Liver (tissue), 9 donors: ENCODE measurements around the gene ARID4A. TPM values are rescaled to one million over a fixed set of nuclear protein-coding genes. Genes with fewer than 3 reads are reported as not detected.
A peak's percentile ranks its signal among the peaks of the same experiment; 100 is the strongest.

Experiments
- DNase-seq: peaks from one replicate; pipeline ENCODE4 v3.0.0-alpha.2; 2017; ENCODE audit warnings: low spot score
- H3K27ac ChIP-seq, 2 donors: one replicate each; pipeline ENCODE4 v1.7.0; 2013; ENCODE audit warnings: inconsistent platforms in 2 of 2, low read length in 2 of 2, control low read depth in 1 of 2, low read depth in 1 of 2, mild to moderate bottlenecking in 1 of 2
- H3K27me3 ChIP-seq, 4 donors: one replicate each; pipeline versions ENCODE4 v1.6.1 to v1.7.0; 2013; ENCODE audit warnings: low read length in 3 of 4, inconsistent platforms in 1 of 4, mild to moderate bottlenecking in 1 of 4, moderate library complexity in 1 of 4; ENCODE audit not compliant: control insufficient read depth in 4 of 4, insufficient read depth in 4 of 4
- H3K36me3 ChIP-seq, 4 donors: one replicate each; pipeline versions ENCODE4 v1.6.1 to v1.7.0; 2013; ENCODE audit warnings: low read length in 3 of 4, mild to moderate bottlenecking in 3 of 4, low read depth in 1 of 4, moderate library complexity in 1 of 4; ENCODE audit not compliant: control insufficient read depth in 4 of 4, insufficient read depth in 3 of 4
- H3K4me1 ChIP-seq, 4 donors: one replicate each; pipeline versions ENCODE4 v1.6.1 to v1.7.0; 2013; ENCODE audit warnings: low read length in 3 of 4, mild to moderate bottlenecking in 3 of 4, moderate library complexity in 1 of 4; ENCODE audit not compliant: control insufficient read depth in 4 of 4, insufficient read depth in 4 of 4
- H3K4me3 ChIP-seq, 3 donors: one replicate each; pipeline versions ENCODE4 v1.6.1 to v1.7.0; 2013; ENCODE audit warnings: low read length in 3 of 3, control low read depth in 1 of 3, low read depth in 1 of 3, mild to moderate bottlenecking in 1 of 3
- H3K9ac ChIP-seq, 2 donors: one replicate each; pipeline ENCODE4 v1.7.0; 2013; ENCODE audit warnings: low read length in 2 of 2, mild to moderate bottlenecking in 2 of 2, moderate library complexity in 2 of 2, control low read depth in 1 of 2, low read depth in 1 of 2
- H3K9me3 ChIP-seq, 4 donors: one replicate each; pipeline versions ENCODE4 v1.6.1 to v1.7.0; 2013; ENCODE audit warnings: low read length in 3 of 4; ENCODE audit not compliant: control insufficient read depth in 4 of 4
- FOXA2 ChIP-seq: IDR thresholded peaks from 2 replicates; pipeline ENCODE4 v1.6.1; 2016; ENCODE audit warnings: antibody characterized with exemption
- GABPA ChIP-seq, 2 donors: IDR thresholded peaks in 1 of 2; conservative IDR thresholded peaks in 1 of 2; 2 replicates each; pipeline ENCODE4 v1.6.1; 2016; ENCODE audit warnings: antibody characterized with exemption in 2 of 2, mild to moderate bottlenecking in 1 of 2, moderate library complexity in 1 of 2
- JUND ChIP-seq, 2 donors: IDR thresholded peaks; 2 replicates each; pipeline ENCODE4 v1.6.1; 2016; ENCODE audit warnings: antibody characterized with exemption in 2 of 2
- NR2F2 ChIP-seq: IDR thresholded peaks from 2 replicates; pipeline ENCODE4 v1.6.1; 2016; ENCODE audit warnings: antibody characterized with exemption
- RAD21 ChIP-seq, 2 donors: IDR thresholded peaks; 2 replicates each; pipeline ENCODE4 v1.6.1; 2016; ENCODE audit warnings: antibody characterized with exemption in 2 of 2, mild to moderate bottlenecking in 2 of 2
- TAF1 ChIP-seq: conservative IDR thresholded peaks from 2 replicates; pipeline ENCODE4 v1.6.1; 2016; ENCODE audit warnings: antibody characterized with exemption, mild to moderate bottlenecking
- YY1 ChIP-seq: IDR thresholded peaks from 2 replicates; pipeline ENCODE4 v1.6.1; 2016; ENCODE audit warnings: antibody characterized with exemption, mild to moderate bottlenecking
- WGBS: extraction: QIAGEN DNeasy Blood & Tissue Kit; methylation state at CpG from one replicate; pipeline ENCODE4 v1.1.7; 2013; 5-methylcytosine and 5-hydroxymethylcytosine counted together
- polyA plus RNA-seq, 2 donors: library from polyadenylated mRNA; stranded (reverse) in 1 of 2; unstranded in 1 of 2; fragments of 200-250 nt in 1 of 2; fragments of >200 nt in 1 of 2; fragmentation: Nextera tagmentation in 1 of 2; extraction: Ambion mirVana in 1 of 2; gene quantifications; one replicate each; pipeline versions ENCODE4 v1.2.1 to v1.2.3, GENCODE V29; 2013 to 2015
- total RNA-seq, 2 donors: library from RNA; depleted of rRNA; stranded (reverse); fragments of >200 nt; gene quantifications; one replicate each; pipeline ENCODE4 v1.2.3, GENCODE V29; 2014
- TF ChIP-seq, protein P1 (sequence below): fragments of 150-350 bp; IDR thresholded peaks from 2 replicates; pipeline ENCODE4 v1.5.1; 2017; ENCODE audit warnings: improper control_type of control experiment, low read depth, low read length; ENCODE audit not compliant: missing input control
- TF ChIP-seq, protein P2 (sequence below): IDR thresholded peaks from 2 replicates; pipeline ENCODE4 v1.6.1; 2016; ENCODE audit warnings: antibody characterized with exemption, mild to moderate bottlenecking
- TF ChIP-seq, protein P3 (sequence below): IDR thresholded peaks from 2 replicates; pipeline ENCODE4 v1.6.1; 2016; ENCODE audit warnings: antibody characterized with exemption
- donor health status: healthy.
- donor health status: healthy.
- donor health status: healthy.
- donor health status: healthy.
- donor health status: healthy.

ARID4A gene
- total and polyA plus RNA-seq, 4 donors = 3.8 to 26.9 (median 12.0) TPM

DNA sequence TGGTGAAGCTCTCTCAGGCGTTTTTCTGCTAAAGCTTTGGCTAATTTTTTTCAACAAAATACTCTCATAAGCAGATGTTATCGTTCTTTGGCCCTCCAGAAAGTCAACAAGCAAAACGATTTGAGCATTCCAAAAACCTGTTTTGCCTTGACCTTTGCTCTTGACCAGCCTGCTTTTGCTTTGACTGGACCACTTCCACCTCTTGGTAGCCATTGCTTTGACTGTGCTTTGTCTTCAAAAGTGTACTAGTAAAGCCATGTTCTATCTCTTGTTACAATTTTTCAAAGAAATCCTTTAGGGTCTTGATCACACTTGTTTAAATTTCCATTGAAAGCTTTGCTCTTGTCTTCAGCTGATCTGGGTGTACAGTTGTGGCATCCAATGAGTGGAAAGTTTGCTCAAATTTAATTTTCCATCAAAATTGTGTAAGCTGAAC, 10.7 kb upstream of the ARID4A start (continued):
- TF ChIP-seq, protein P1, sequence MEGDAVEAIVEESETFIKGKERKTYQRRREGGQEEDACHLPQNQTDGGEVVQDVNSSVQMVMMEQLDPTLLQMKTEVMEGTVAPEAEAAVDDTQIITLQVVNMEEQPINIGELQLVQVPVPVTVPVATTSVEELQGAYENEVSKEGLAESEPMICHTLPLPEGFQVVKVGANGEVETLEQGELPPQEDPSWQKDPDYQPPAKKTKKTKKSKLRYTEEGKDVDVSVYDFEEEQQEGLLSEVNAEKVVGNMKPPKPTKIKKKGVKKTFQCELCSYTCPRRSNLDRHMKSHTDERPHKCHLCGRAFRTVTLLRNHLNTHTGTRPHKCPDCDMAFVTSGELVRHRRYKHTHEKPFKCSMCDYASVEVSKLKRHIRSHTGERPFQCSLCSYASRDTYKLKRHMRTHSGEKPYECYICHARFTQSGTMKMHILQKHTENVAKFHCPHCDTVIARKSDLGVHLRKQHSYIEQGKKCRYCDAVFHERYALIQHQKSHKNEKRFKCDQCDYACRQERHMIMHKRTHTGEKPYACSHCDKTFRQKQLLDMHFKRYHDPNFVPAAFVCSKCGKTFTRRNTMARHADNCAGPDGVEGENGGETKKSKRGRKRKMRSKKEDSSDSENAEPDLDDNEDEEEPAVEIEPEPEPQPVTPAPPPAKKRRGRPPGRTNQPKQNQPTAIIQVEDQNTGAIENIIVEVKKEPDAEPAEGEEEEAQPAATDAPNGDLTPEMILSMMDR = no peak
- TF ChIP-seq GABPA (IDR thresholded peaks at IDR 0.05 in 1 of 2, conservative IDR thresholded peaks at IDR 0.05 in 1 of 2) (no peak), TAF1 (no peak), RAD21 (IDR thresholded peaks at IDR 0.05) (peak in 1 of 2 donors; percentile 45), NR2F2 (peak; percentile 73)
- TF ChIP-seq, protein P2, sequence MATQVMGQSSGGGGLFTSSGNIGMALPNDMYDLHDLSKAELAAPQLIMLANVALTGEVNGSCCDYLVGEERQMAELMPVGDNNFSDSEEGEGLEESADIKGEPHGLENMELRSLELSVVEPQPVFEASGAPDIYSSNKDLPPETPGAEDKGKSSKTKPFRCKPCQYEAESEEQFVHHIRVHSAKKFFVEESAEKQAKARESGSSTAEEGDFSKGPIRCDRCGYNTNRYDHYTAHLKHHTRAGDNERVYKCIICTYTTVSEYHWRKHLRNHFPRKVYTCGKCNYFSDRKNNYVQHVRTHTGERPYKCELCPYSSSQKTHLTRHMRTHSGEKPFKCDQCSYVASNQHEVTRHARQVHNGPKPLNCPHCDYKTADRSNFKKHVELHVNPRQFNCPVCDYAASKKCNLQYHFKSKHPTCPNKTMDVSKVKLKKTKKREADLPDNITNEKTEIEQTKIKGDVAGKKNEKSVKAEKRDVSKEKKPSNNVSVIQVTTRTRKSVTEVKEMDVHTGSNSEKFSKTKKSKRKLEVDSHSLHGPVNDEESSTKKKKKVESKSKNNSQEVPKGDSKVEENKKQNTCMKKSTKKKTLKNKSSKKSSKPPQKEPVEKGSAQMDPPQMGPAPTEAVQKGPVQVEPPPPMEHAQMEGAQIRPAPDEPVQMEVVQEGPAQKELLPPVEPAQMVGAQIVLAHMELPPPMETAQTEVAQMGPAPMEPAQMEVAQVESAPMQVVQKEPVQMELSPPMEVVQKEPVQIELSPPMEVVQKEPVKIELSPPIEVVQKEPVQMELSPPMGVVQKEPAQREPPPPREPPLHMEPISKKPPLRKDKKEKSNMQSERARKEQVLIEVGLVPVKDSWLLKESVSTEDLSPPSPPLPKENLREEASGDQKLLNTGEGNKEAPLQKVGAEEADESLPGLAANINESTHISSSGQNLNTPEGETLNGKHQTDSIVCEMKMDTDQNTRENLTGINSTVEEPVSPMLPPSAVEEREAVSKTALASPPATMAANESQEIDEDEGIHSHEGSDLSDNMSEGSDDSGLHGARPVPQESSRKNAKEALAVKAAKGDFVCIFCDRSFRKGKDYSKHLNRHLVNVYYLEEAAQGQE = peak; percentile 56

DNA sequence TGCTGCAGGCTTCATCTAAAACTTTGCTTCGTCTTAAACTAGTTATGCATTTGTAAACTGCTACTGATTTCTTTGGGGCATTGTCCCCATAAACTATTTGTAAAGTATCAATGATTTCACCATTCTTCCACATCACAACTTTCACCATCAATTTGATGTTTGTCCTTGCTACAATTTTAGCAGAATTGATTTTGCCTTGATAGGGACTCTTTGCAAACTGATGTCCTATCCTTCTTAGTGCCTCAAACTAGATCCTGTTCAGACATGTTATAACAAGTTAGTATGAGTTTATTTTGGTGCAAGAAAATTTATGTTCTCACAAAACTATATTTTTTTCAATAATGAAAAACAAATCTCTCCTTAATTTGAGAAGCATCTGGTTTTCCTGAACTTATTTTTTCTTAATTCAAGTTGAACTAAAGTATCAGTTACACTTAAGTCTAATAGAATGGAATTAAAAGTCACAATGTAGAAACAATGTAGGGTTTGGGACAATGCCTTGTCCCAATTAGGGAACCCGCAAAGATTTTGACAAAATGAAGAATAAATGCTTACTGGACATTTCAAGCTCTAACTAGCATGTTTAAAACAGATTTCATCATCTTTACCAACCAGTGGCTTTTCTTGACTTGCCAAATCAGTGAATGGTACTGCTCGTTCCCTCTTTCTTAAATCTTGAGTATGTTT, 10.1 kb upstream of the ARID4A start:
- no peak for DNase-seq
- H3K9me3 ChIP-seq = no peaks in the 10 kb centered on the region
- 56% methylated on average over 3 of the region's 3 CpGs for WGBS
- peaks cover 18 to 61% (median 55%) of the 10 kb centered on the region in 4 donors for H3K4me1 ChIP-seq
- no peaks in the 10 kb centered on the region for H3K27me3 ChIP-seq
- no peak for TF ChIP-seq FOXA2
- TF ChIP-seq RAD21 (IDR thresholded peaks at IDR 0.05) = no peak
- TF ChIP-seq, protein P3, sequence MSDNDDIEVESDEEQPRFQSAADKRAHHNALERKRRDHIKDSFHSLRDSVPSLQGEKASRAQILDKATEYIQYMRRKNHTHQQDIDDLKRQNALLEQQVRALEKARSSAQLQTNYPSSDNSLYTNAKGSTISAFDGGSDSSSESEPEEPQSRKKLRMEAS = no peak
- TF ChIP-seq JUND (IDR thresholded peaks at IDR 0.05) = no peak
- TF ChIP-seq, protein P2 = no peak
- no peak for TF ChIP-seq YY1
- no peak overlapping the region for H3K9ac ChIP-seq
- no peak overlapping the region for H3K4me3 ChIP-seq
- H3K27ac ChIP-seq = peak overlapping the region; percentile 43 to 65
- peaks cover 7 to 40% (median 23%) of the 10 kb centered on the region in 4 donors for H3K36me3 ChIP-seq
